Measurements from ENCODE around the gene GAB2.
A peak's percentile ranks its signal among the peaks of the same experiment; 100 is the strongest.

GAB2 gene

GRCh38 chr11:78427615-78428265, 10.1 kb upstream of the GAB2 start:
- Histone ChIP-seq H3K27me3 (no peaks in the 10 kb centered on the region), H3K36me3 (no peaks in the 10 kb centered on the region), H3K9me3 (no peaks in the 10 kb centered on the region), H3K4me3 (ENCODE audit: low read depth in 1 of 2, low read length in 1 of 2) (peak overlapping the region; percentile 53 to 55), H3K27ac (peak overlapping the region; percentile 100), H3K4me1 (ENCODE audit: control insufficient read depth in 1 of 2, insufficient read depth in 1 of 2, low read depth in 1 of 2, low read length in 1 of 2) (peaks cover 77 to 78% of the 10 kb centered on the region in 2 experiments)
- no peak for TF ChIP-seq CTCF (IDR thresholded peaks at IDR 0.05)

- peak overlapping the region; percentile 100 for H3K27ac ChIP-seq
- TF ChIP-seq CTCF (IDR thresholded peaks at IDR 0.05), result no peak
- H3K36me3 ChIP-seq, result no peaks in the 10 kb centered on the region
- no peak overlapping the region for H3K4me3 ChIP-seq (ENCODE audit: low read depth in 1 of 2, low read length in 1 of 2)
- no peaks in the 10 kb centered on the region for H3K27me3 ChIP-seq
- no peaks in the 10 kb centered on the region for H3K9me3 ChIP-seq
- H3K4me1 ChIP-seq (ENCODE audit: control insufficient read depth in 1 of 2, insufficient read depth in 1 of 2, low read depth in 1 of 2, low read length in 1 of 2), result peaks cover 83 to 87% of the 10 kb centered on the region in 2 experiments
Measured at GRCh38 chr11:78426845-78427244, 9.2 kb upstream of the GAB2 start.

- TF ChIP-seq CTCF (IDR thresholded peaks at IDR 0.05), result no peak
- H3K27me3 ChIP-seq, result no peaks in the 10 kb centered on the region
- peak overlapping the region; percentile 29 to 53 for H3K4me3 ChIP-seq (ENCODE audit: low read depth in 1 of 2, low read length in 1 of 2)
- H3K27ac ChIP-seq, result peak overlapping the region; percentile 100
- peaks cover 93 to 100% of the 10 kb centered on the region in 2 experiments for H3K4me1 ChIP-seq (ENCODE audit: control insufficient read depth in 1 of 2, insufficient read depth in 1 of 2, low read depth in 1 of 2, low read length in 1 of 2)
- H3K36me3 ChIP-seq, result no peaks in the 10 kb centered on the region
- no peaks in the 10 kb centered on the region for H3K9me3 ChIP-seq
Measured at GRCh38 chr11:78425399-78426070, 7.9 kb upstream of the GAB2 start.

- peaks cover 99 to 100% of the 10 kb centered on the region in 2 experiments for H3K4me1 ChIP-seq (ENCODE audit: control insufficient read depth in 1 of 2, insufficient read depth in 1 of 2, low read depth in 1 of 2, low read length in 1 of 2)
- H3K27ac ChIP-seq, result peak overlapping the region; percentile 100
- H3K27me3 ChIP-seq, result no peaks in the 10 kb centered on the region
- no peaks in the 10 kb centered on the region for H3K9me3 ChIP-seq
- peak overlapping the region; percentile 29 to 53 for H3K4me3 ChIP-seq (ENCODE audit: low read depth in 1 of 2, low read length in 1 of 2)
- no peaks in the 10 kb centered on the region for H3K36me3 ChIP-seq
- TF ChIP-seq CTCF (IDR thresholded peaks at IDR 0.05), result no peak
Measured at GRCh38 chr11:78424334-78425270, 7.0 kb upstream of the GAB2 start.

GRCh38 chr11:78423241-78423640, 5.6 kb upstream of the GAB2 start:
- Histone ChIP-seq H3K9me3 (no peaks in the 10 kb centered on the region), H3K4me3 (ENCODE audit: low read depth in 1 of 2, low read length in 1 of 2) (peak overlapping the region; percentile 3 to 29), H3K36me3 (no peaks in the 10 kb centered on the region), H3K27me3 (no peaks in the 10 kb centered on the region), H3K4me1 (ENCODE audit: control insufficient read depth in 1 of 2, insufficient read depth in 1 of 2, low read depth in 1 of 2, low read length in 1 of 2) (peaks cover 99 to 100% of the 10 kb centered on the region in 2 experiments), H3K27ac (peak overlapping the region; percentile 100)
- TF ChIP-seq CTCF (IDR thresholded peaks at IDR 0.05), result no peak

Data from neutrophil (primary cell).